Psoas muscle (tissue), 8 donors: ENCODE data around the gene COL25A1. TPM values are rescaled to one million over a fixed set of nuclear protein-coding genes. Genes with fewer than 3 reads are reported as not detected.

Experiments used
- ATAC-seq, 4 donors: fragments of 200-7000 bp; cut with Tn5 transposase; one replicate each; pipeline ENCODE4 v1.9.1; 2020; ENCODE audit warnings: moderate library complexity in 3 of 4, mild to moderate bottlenecking in 2 of 4
- DNase-seq, 2 donors: peaks; one replicate each; pipeline ENCODE4 v3.0.0-alpha.2; 2020
- H3K27ac ChIP-seq: fragments of 200-600 bp; one replicate; pipeline ENCODE4 v1.8.0; 2022
- H3K27me3 ChIP-seq, 3 donors: fragments of 200-600 bp in 1 of 3; one replicate each; pipeline versions ENCODE4 v1.6.1 to v1.8.0; 2013 to 2022; ENCODE audit warnings: low read length in 2 of 3, mild to moderate bottlenecking in 2 of 3, moderate library complexity in 1 of 3; ENCODE audit not compliant: insufficient read depth in 3 of 3
- H3K36me3 ChIP-seq, 2 donors: fragments of 200-600 bp in 1 of 2; one replicate each; pipeline versions ENCODE4 v1.6.1 to v1.8.0; 2013 to 2022; ENCODE audit warnings: low read depth in 1 of 2, mild to moderate bottlenecking in 1 of 2, moderate library complexity in 1 of 2; ENCODE audit not compliant: insufficient read depth in 1 of 2
- H3K4me1 ChIP-seq: fragments of 200-600 bp; one replicate; pipeline ENCODE4 v1.8.0; 2022
- H3K4me3 ChIP-seq: fragments of 200-600 bp; one replicate; pipeline ENCODE4 v1.8.0; 2022; ENCODE audit warnings: mild to moderate bottlenecking
- H3K9me3 ChIP-seq: fragments of 200-600 bp; one replicate; pipeline ENCODE4 v1.8.0; 2022
- WGBS, 3 donors: extraction: QIAGEN DNeasy Blood & Tissue Kit; methylation state at CpG; one replicate each; pipeline versions ENCODE4 v1.1.6 to v1.1.7; 2013; 5-methylcytosine and 5-hydroxymethylcytosine counted together
- intact Hi-C, 2 donors: fragments of 100-400 bp; cut with DNase I; formaldehyde crosslinking; loops; one replicate each; pipeline versions ENCODE4 v1.11.0 to v1.14.2; 2022
- polyA plus RNA-seq, 3 donors: library from polyadenylated mRNA; stranded (reverse); fragments of 200-250 nt; gene quantifications; one replicate each; pipeline ENCODE4 v1.2.3, GENCODE V29; 2013
- total RNA-seq, 4 donors: library from RNA; stranded (reverse); fragmentation: NEBNext Ultra II Directional in 2 of 4; extraction: Animal tissue kit (Norgen Biotek cat#: 25700) in 2 of 4; gene quantifications; one replicate each; pipeline versions ENCODE4 v1.2.1 to v1.2.4, GENCODE V29; 2021 to 2023
- TF ChIP-seq, protein P1 (sequence below): fragments of 200-600 bp; IDR thresholded peaks from one replicate; pipeline ENCODE4 v1.8.0; 2022; ENCODE audit warnings: antibody characterized with exemption
- donor health status: healthy with polysubstance abuse.
- donor health status: DM: no; HTN: no; CAD: no; lungs with moderate emphysema.
- donor health status: Bipolar disorder and iron deficiency.
- donor health status: healthy.
- donor health status: DM: yes; HTN: yes; CAD: no.
- donor health status: DM: no; HTN: no; CAD: no.
- donor health status: DM: no; HTN: no; CAD: no.
- donor health status: DM: yes; HTN: yes; CAD: no.

COL25A1 gene
- total and polyA plus RNA-seq, 7 donors: 0.14 to 1.5 (median 0.36) TPM

- TF ChIP-seq, protein P1, sequence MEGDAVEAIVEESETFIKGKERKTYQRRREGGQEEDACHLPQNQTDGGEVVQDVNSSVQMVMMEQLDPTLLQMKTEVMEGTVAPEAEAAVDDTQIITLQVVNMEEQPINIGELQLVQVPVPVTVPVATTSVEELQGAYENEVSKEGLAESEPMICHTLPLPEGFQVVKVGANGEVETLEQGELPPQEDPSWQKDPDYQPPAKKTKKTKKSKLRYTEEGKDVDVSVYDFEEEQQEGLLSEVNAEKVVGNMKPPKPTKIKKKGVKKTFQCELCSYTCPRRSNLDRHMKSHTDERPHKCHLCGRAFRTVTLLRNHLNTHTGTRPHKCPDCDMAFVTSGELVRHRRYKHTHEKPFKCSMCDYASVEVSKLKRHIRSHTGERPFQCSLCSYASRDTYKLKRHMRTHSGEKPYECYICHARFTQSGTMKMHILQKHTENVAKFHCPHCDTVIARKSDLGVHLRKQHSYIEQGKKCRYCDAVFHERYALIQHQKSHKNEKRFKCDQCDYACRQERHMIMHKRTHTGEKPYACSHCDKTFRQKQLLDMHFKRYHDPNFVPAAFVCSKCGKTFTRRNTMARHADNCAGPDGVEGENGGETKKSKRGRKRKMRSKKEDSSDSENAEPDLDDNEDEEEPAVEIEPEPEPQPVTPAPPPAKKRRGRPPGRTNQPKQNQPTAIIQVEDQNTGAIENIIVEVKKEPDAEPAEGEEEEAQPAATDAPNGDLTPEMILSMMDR: no peak
- no peak overlapping the region for H3K4me3 ChIP-seq
- H3K27me3 ChIP-seq: no peaks in the 10 kb centered on the region
- intact Hi-C loops: no loop called here
- peaks cover 5% of the 10 kb centered on the region for H3K9me3 ChIP-seq
- no peaks in the 10 kb centered on the region for H3K4me1 ChIP-seq
- H3K27ac ChIP-seq: no peak overlapping the region
- DNase-seq (no peak), ATAC-seq (no peak)
- no peaks in the 10 kb centered on the region for H3K36me3 ChIP-seq
Observed at GRCh38 chr4:109134921-109135320, 167.5 kb downstream of the COL25A1 start.

GRCh38 chr4:109134268-109134667 is 168.2 kb downstream of the COL25A1 start:
- ATAC-seq (no peak), DNase-seq (no peak)
- Histone ChIP-seq H3K4me1 (no peaks in the 10 kb centered on the region), H3K27ac (no peak overlapping the region), H3K27me3 (no peaks in the 10 kb centered on the region), H3K4me3 (no peak overlapping the region), H3K36me3 (no peaks in the 10 kb centered on the region), H3K9me3 (peaks cover 5% of the 10 kb centered on the region)
- intact Hi-C loops: no loop called here
- 90 to 96% (median 94%) methylated on average over 2 of the region's 2 CpGs for WGBS, 3 donors
- TF ChIP-seq, protein P1: no peak

- no peak overlapping the region for H3K27ac ChIP-seq
- H3K27me3 ChIP-seq: no peaks in the 10 kb centered on the region
- H3K4me1 ChIP-seq: no peaks in the 10 kb centered on the region
- intact Hi-C loops: no loop called here
- ATAC-seq (no peak), DNase-seq (no peak)
- no peaks in the 10 kb centered on the region for H3K36me3 ChIP-seq
- TF ChIP-seq, protein P1: no peak
- no peak overlapping the region for H3K4me3 ChIP-seq
- no peaks in the 10 kb centered on the region for H3K9me3 ChIP-seq
- WGBS, 3 donors: 75 to 80% (median 80%) methylated on average over 6 of the region's 6 CpGs
Observed at GRCh38 chr4:109131559-109131958, 170.9 kb downstream of the COL25A1 start.

DNA sequence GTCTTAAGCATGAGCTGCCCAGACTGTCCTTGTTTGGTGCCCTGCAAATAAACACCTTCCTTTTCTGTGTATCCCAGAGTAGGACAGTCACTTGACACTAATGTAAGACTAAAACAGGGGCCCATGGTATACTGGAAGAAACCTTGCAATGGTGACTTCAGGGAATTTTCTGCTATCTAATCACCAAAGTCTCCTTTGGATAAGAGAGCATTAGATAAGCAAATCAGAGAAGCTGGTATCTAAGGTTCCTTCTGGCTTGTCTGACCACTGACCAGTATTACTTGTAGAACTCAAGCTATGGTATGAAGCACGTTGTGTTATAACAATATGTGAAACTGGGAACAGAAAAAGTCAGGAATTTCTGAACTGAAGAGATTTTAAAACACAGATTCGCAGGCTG is 173.9 kb downstream of the COL25A1 start:
- H3K36me3 ChIP-seq: no peaks in the 10 kb centered on the region
- H3K27ac ChIP-seq: no peak overlapping the region
- H3K9me3 ChIP-seq: no peaks in the 10 kb centered on the region
- intact Hi-C loops: no loop called here
- 91 to 96% (median 94%) methylated on average over 2 of the region's 2 CpGs for WGBS, 3 donors
- no peak for ATAC-seq
- no peaks in the 10 kb centered on the region for H3K4me1 ChIP-seq
- TF ChIP-seq, protein P1: no peak
- no peak for DNase-seq
- no peak overlapping the region for H3K4me3 ChIP-seq
- H3K27me3 ChIP-seq: no peaks in the 10 kb centered on the region

DNA sequence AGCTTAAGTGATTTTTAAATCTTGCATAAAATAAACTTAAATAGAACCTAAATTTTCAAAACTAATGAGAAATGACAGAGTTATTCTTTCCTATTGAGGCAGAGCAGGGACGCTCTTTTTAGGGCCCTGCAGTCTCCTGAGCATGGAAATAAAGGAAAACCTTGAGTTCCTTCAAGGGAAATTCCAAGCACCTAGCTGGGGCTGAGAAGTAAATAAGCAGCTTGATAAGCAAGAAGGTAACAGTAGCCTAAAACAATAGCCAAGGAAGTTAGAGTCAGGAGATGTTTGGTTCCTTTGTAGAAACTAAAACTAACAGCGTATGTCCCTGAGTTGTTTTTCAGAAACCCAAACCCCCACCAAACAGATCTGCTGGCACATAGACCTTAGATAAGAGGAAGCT is 174.6 kb downstream of the COL25A1 start:
- DNase-seq (no peak), ATAC-seq (no peak)
- intact Hi-C loops: no loop called here
- Histone ChIP-seq H3K36me3 (no peaks in the 10 kb centered on the region), H3K4me3 (no peak overlapping the region), H3K27me3 (no peaks in the 10 kb centered on the region), H3K9me3 (no peaks in the 10 kb centered on the region), H3K27ac (no peak overlapping the region), H3K4me1 (no peaks in the 10 kb centered on the region)
- 79 to 86% (median 85%) methylated on average over 2 of the region's 2 CpGs for WGBS, 3 donors
- TF ChIP-seq, protein P1: no peak
